ENCODE data around the gene CBFA2T2. TPM values are rescaled to one million over a fixed set of nuclear protein-coding genes. Genes with fewer than 3 reads are reported as not detected.

The CBFA2T2 gene
- total RNA-seq, 2 donors from 2014 or later, result 20.9 to 23.8 TPM

GRCh38 chr20:33515569-33516216 lies 25.8 kb downstream of the CBFA2T2 start:
- peaks cover 3% of the 10 kb centered on the region for H3K4me1 ChIP-seq
- no peaks in the 10 kb centered on the region for H3K27me3 ChIP-seq
- H3K9ac ChIP-seq (ENCODE audit: low read depth in 2 of 2, low read length in 2 of 2), result no peak overlapping the region
- H3K36me3 ChIP-seq, result no peaks in the 10 kb centered on the region
- H3K9me3 ChIP-seq, result no peaks in the 10 kb centered on the region
- no peak for TF ChIP-seq CTCF (IDR thresholded peaks at IDR 0.05)
- intact Hi-C loops (cut with DNase I), result no loop called here
- no peak overlapping the region for H3K4me3 ChIP-seq
- no peak overlapping the region for H3K27ac ChIP-seq
- DNase-seq, result no peak

- Histone ChIP-seq H3K4me1 (peaks cover 3% of the 10 kb centered on the region), H3K9me3 (no peaks in the 10 kb centered on the region), H3K9ac (ENCODE audit: low read depth in 2 of 2, low read length in 2 of 2) (no peak overlapping the region), H3K27ac (no peak overlapping the region), H3K36me3 (no peaks in the 10 kb centered on the region), H3K4me3 (no peak overlapping the region), H3K27me3 (no peaks in the 10 kb centered on the region)
- TF ChIP-seq CTCF (IDR thresholded peaks at IDR 0.05), result no peak
- DNase-seq, result no peak
- intact Hi-C loops (cut with DNase I), result no loop called here
Observed at GRCh38 chr20:33516882-33517281, 27.0 kb downstream of the CBFA2T2 start.

- H3K9me3 ChIP-seq, result no peaks in the 10 kb centered on the region
- H3K4me3 ChIP-seq, result no peak overlapping the region
- no peak for DNase-seq
- no peak for TF ChIP-seq CTCF (IDR thresholded peaks at IDR 0.05)
- no peaks in the 10 kb centered on the region for H3K4me1 ChIP-seq
- H3K27me3 ChIP-seq, result no peaks in the 10 kb centered on the region
- intact Hi-C loops (cut with DNase I), result no loop called here
- H3K9ac ChIP-seq (ENCODE audit: low read depth in 2 of 2, low read length in 2 of 2), result no peak overlapping the region
- H3K36me3 ChIP-seq, result no peaks in the 10 kb centered on the region
- H3K27ac ChIP-seq, result no peak overlapping the region
Observed at GRCh38 chr20:33518071-33518470, 28.2 kb downstream of the CBFA2T2 start.

- Histone ChIP-seq H3K4me3 (no peak overlapping the region), H3K27ac (no peak overlapping the region), H3K4me1 (no peaks in the 10 kb centered on the region), H3K9me3 (no peaks in the 10 kb centered on the region), H3K9ac (ENCODE audit: low read depth in 2 of 2, low read length in 2 of 2) (no peak overlapping the region), H3K27me3 (no peaks in the 10 kb centered on the region), H3K36me3 (no peaks in the 10 kb centered on the region)
- no peak for DNase-seq
- TF ChIP-seq CTCF (IDR thresholded peaks at IDR 0.05), result no peak
- intact Hi-C loops (cut with DNase I), result no loop called here
Observed at GRCh38 chr20:33521461-33521860, 31.6 kb downstream of the CBFA2T2 start.

- no peak for DNase-seq
- Histone ChIP-seq H3K9ac (ENCODE audit: low read depth in 2 of 2, low read length in 2 of 2) (no peak overlapping the region), H3K27me3 (no peaks in the 10 kb centered on the region), H3K36me3 (no peaks in the 10 kb centered on the region), H3K4me3 (no peak overlapping the region), H3K9me3 (no peaks in the 10 kb centered on the region), H3K27ac (no peak overlapping the region), H3K4me1 (no peaks in the 10 kb centered on the region)
- TF ChIP-seq CTCF (IDR thresholded peaks at IDR 0.05), result no peak
- intact Hi-C loops (cut with DNase I), result no loop called here
Observed at GRCh38 chr20:33522256-33522820, 32.4 kb downstream of the CBFA2T2 start.

Data from colonic mucosa (tissue), 4 donors.